CD4-positive, alpha-beta T cell treated with Interleukin-6 at 100 ng/mL for 8 hours (primary cell): ENCODE measurements around the gene FNBP1.
A peak's percentile ranks its signal among the peaks of the same experiment; 100 is the strongest.
"Not testable (repeated sequence)": the region's sequence is repeated elsewhere in the genome, so short reads cannot be mapped to it uniquely, and the experiment has no call there.

Source experiments
- DNase-seq: peaks from one replicate; pipeline ENCODE4 v3.0.0-alpha.2; 2020; ENCODE audit warnings: mixed read lengths, low spot score

FNBP1 gene

DNA sequence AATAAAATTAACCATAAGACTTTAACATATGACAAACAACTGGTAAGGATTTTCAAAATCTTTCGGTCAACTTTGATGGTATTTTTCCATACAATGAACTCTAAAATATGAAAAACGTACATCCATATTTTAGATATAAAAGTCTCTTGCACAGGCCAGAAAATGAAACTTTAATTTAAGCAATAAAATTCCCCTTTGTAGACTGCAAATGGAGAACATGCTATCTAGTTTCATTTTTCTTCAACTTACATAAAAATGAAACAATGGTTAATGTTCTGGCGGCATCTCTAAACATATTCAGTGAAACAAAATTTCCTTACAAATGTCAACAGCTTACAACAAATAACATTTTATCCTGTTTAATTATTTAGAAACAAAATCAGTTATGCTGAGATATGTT lies 123.7 kb downstream of the FNBP1 start:
- DNase-seq, result no peak

- DNase-seq, result no peak
Observed at GRCh38 chr9:129918296-129918950, 124.6 kb downstream of the FNBP1 start.

- DNase-seq, result no peak
Observed at GRCh38 chr9:129916707-129917106, 126.3 kb downstream of the FNBP1 start.

- DNase-seq, result no peak
Observed at GRCh38 chr9:129914051-129914450, 128.9 kb downstream of the FNBP1 start.

GRCh38 chr9:129910628-129911567 lies 132.1 kb downstream of the FNBP1 start:
- DNase-seq, result no peak

- DNase-seq, result no peak
Observed at GRCh38 chr9:129909851-129910250, 133.1 kb downstream of the FNBP1 start.

DNA sequence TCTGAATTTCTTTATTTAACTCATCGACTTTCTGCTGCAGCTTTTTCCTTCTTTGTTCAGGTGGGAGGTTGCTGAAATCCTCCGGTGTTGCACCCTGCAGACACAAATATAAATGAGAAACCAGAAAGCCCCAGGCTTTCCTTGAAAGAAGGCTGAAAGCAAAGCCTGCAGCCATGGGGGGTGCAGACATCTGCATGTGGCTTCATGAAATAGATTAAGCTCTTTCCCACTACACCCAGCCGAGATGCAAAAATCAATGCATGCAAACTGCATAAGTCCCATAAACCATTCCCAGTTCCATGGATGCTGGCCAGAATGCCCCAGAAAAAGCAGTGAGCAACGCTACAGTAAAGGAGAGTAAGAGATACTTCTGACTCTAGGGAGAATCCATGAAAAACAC lies 134.1 kb downstream of the FNBP1 start:
- DNase-seq, result no peak

GRCh38 chr9:129907201-129907600 lies 135.8 kb downstream of the FNBP1 start:
- no peak for DNase-seq

GRCh38 chr9:129906298-129906697 lies 136.7 kb downstream of the FNBP1 start:
- DNase-seq, result no peak

DNA sequence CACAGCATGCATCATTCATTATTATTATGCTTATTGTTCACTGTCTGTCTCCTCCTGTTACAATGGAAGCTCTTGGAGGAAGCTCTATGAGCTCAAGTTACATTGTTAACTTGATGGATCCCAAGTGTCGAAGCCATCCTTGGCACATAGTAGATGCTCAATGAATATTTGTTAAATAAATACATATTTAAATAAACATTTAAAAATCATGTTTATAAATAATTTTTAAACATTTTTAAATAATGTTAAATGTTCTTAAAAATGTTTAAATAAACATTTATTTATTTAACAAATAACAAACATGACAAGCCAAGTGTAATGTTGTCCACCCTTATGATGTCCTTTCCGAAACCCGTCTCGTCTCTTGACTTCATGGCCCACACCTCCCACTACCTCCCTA lies 138.3 kb downstream of the FNBP1 start:
- DNase-seq, result no peak

- DNase-seq, result no peak
Observed at GRCh38 chr9:129902740-129903134, 140.3 kb downstream of the FNBP1 start.

- no peak for DNase-seq
Observed at GRCh38 chr9:129901993-129902739, 140.8 kb downstream of the FNBP1 start.

GRCh38 chr9:129900263-129901027 lies 142.5 kb downstream of the FNBP1 start:
- DNase-seq, result no peak

- DNase-seq, result no peak
Observed at GRCh38 chr9:129899620-129900019, 143.4 kb downstream of the FNBP1 start.

DNA sequence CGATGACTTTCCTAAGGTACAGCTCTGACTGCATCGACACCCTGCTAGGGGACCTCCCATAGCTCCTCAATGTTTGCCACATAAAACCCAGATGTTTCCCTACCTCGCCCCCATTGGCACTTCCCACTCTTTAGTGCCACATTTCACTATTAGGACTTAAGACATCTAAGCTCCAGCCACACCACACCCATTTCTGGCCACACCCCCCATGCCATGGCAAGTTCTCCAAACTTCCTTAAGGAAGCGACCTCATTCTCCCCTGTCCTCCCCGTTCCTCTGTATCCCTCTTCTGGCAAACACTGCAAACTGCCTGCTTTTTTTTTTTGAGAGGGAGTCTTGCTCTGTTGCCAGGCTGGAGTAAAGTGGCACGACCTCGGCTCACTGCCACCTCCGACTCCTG lies 144.8 kb downstream of the FNBP1 start:
- no peak for DNase-seq

DNA sequence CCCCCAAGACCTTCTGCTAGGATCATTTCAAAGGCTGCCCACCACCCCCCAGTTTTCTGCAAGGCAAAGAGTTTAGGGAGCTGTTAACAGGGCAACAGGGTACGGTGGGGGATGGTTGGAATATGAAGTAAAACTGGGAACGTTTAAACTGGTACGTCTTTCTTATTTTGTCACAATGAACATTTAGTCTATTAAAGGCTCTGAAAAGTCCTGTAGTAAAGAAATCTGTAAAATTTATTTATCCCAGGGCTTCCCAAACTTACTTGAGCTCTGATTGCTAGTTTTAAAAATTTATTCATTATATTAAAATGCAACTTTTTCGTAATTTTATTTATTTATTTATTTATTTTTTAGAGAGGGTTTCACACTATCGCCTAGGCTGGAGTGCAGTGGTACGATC lies 145.7 kb downstream of the FNBP1 start:
- no peak for DNase-seq

GRCh38 chr9:129895376-129896268 lies 147.4 kb downstream of the FNBP1 start:
- DNase-seq, result peak; percentile 54

DNA sequence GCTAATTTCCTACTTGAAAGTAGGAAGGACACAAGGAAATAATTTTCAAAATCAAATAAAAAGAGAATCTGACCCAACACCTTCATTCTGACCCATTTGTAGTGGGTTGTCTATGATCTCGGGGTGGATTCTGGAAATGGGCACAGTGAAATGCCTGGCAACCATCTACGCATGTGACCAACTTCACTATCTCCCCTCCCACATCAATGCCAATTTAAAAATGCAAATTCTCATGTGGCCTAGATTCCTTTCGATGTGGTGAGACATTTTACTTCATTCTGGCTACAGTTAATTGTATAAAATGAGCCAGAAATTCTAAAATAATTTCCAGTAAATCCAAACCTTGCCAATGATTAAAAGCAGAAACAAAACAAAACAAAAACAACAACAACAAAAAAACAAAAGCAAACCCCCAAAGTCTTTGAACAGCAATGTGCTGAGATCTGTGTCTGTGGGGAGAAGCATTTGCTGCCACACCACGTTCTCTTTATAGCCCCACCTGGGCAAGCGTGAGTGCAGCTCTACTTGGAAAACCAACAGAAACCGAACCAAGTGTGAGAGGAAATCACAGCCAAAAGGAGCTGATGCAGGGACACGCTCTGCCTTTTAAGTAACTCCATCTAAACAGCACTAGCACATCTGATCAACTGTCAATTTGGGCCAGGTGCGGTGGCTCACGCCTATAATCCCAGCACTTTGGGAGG lies 148.7 kb downstream of the FNBP1 start:
- peak; percentile 49 for DNase-seq

DNA sequence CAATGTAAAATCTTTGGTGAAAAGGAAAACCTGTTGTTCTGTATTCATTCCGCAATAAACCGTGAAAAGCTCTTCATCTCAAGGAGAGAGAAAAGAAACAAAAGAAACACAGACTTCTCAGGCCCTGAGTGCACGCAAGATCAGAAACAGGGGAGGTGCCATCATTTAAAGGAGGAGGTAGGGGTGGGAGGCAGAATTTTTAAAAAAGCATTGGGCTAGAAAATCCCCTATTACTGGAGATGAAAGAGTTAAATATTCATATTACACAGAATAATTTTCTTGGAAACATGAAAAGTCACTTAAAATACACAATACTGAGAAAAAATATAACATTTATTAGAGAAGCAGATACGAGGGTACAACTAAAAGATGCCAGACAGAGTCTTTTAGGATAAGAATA lies 151.4 kb downstream of the FNBP1 start:
- DNase-seq, result no peak

- DNase-seq, result not testable (repeated sequence)
Observed at GRCh38 chr9:129890718-129891299, 152.2 kb downstream of the FNBP1 start.
